HG02571 (cell line): ENCODE results near the gene RNF5.
"Not testable (repeated sequence)": the region's sequence is repeated elsewhere in the genome, so short reads cannot be mapped to it uniquely, and the experiment has no call there.

ENCODE experiments used
- ATAC-seq: cut with Tn5 transposase; IDR thresholded peaks from one replicate; pipeline ENCODE4 v1.9.1; 2021; ENCODE audit warnings: mild to moderate bottlenecking, moderate library complexity; ENCODE audit not compliant: unreplicated experiment

The RNF5 gene

GRCh38 chr6:32175322-32175710 is 2.9 kb upstream of the RNF5 start:
- ATAC-seq, result no peak

GRCh38 chr6:32175711-32176475 is 2.3 kb upstream of the RNF5 start, which contains the start of gene AGPAT1:
Gene AGPAT1, minus strand, starts transcription at chr6:32176084. Its CDS starts 4,588 bp downstream, at chr6:32171496.
- peak; percentile 43 for ATAC-seq

GRCh38 chr6:32176476-32177182 is 1.6 kb upstream of the RNF5 start:
- no peak for ATAC-seq

- ATAC-seq, result no peak
These were observed 920 bp upstream of the RNF5 start for GRCh38 chr6:32177183-32177787.

- no peak for ATAC-seq
These were observed 589 bp downstream of the RNF5 start for GRCh38 chr6:32178547-32179440.

GRCh38 chr6:32179766-32180405 is 1.7 kb downstream of the RNF5 start:
- no peak for ATAC-seq

GRCh38 chr6:32181148-32181702 is 3.0 kb downstream of the RNF5 start:
- ATAC-seq, result no peak

- ATAC-seq, result no peak
These were observed 3.8 kb downstream of the RNF5 start for GRCh38 chr6:32181915-32182529.

GRCh38 chr6:32182555-32182981 is 4.4 kb downstream of the RNF5 start:
- ATAC-seq, result no peak

- no peak for ATAC-seq
These were observed 4.8 kb downstream of the RNF5 start for GRCh38 chr6:32183030-32183429.

- no peak for ATAC-seq
These were observed 5.4 kb downstream of the RNF5 start for GRCh38 chr6:32183483-32184083.

GRCh38 chr6:32184084-32184640 is 6.0 kb downstream of the RNF5 start, which contains the start of gene AGER:
Gene AGER, minus strand, starts transcription at chr6:32184253. Its CDS starts 31 bp downstream, at chr6:32184222.
- ATAC-seq, result no peak

GRCh38 chr6:32185681-32186131 is 7.5 kb downstream of the RNF5 start:
- ATAC-seq, result not testable (repeated sequence)

GRCh38 chr6:32186151-32186840 is 8.1 kb downstream of the RNF5 start:
- not testable (repeated sequence) for ATAC-seq

GRCh38 chr6:32187009-32187709 is 9.0 kb downstream of the RNF5 start:
- ATAC-seq, result no peak

- ATAC-seq, result not testable (repeated sequence)
These were observed 9.6 kb downstream of the RNF5 start for GRCh38 chr6:32187725-32188380.
